Activated CD8-positive, alpha-beta T cell treated with anti-CD3 and anti-CD28 coated beads, Interleukin-2, amount 10 ng/mL, durations not matched to agents 7 days and 5 days (primary cell): ENCODE data around the gene SLX4. TPM values are rescaled to one million over a fixed set of nuclear protein-coding genes. Genes with fewer than 3 reads are reported as not detected.

Experiments
- ATAC-seq: fragments of 150-1000 bp; cut with Tn5 transposase; one replicate; pipeline ENCODE4 v1.10.0; 2021; ENCODE audit warnings: moderate library complexity
- CTCF ChIA-PET: fragments of 350-600 bp; sonication (Branson Sonifier 250); formaldehyde crosslinking; loops from one replicate; lab custom pipeline; 2021; ENCODE audit warnings: antibody characterized with exemption; lab: Charles Lee
- POLR2A ChIA-PET: fragments of 350-600 bp; sonication (Branson Sonifier 250); formaldehyde crosslinking; loops from one replicate; lab custom pipeline; 2021; ENCODE audit warnings: antibody characterized with exemption; lab: Charles Lee
- DNase-seq: peaks from one replicate; pipeline ENCODE4 v3.0.0-alpha.2; 2020
- H3K27ac Mint-ChIP-seq: one replicate; pipeline ENCODE4 v1.8.0; 2021; ENCODE audit warnings: mild to moderate bottlenecking, mixed read lengths
- H3K27me3 Mint-ChIP-seq: one replicate; pipeline ENCODE4 v1.8.0; 2021; ENCODE audit warnings: low read depth, mixed read lengths
- H3K36me3 Mint-ChIP-seq: one replicate; pipeline ENCODE4 v1.8.0; 2021; ENCODE audit warnings: low read depth, mixed read lengths
- H3K4me1 Mint-ChIP-seq: one replicate; pipeline ENCODE4 v1.8.0; 2021; ENCODE audit warnings: low read depth, mixed read lengths
- H3K4me3 Mint-ChIP-seq: one replicate; pipeline ENCODE4 v1.8.0; 2021; ENCODE audit warnings: mild to moderate bottlenecking, mixed read lengths
- H3K9me3 Mint-ChIP-seq: one replicate; pipeline ENCODE4 v1.8.0; 2022; ENCODE audit warnings: mixed read lengths; ENCODE audit not compliant: insufficient read depth
- total RNA-seq, 2 experiments: library from RNA; stranded (reverse); gene quantifications; one replicate each; pipeline ENCODE4 v1.2.3, GENCODE V29; 2021

The SLX4 gene
- total RNA-seq, 2 experiments from 2014 or later, result 16.3 to 16.5 TPM

DNA sequence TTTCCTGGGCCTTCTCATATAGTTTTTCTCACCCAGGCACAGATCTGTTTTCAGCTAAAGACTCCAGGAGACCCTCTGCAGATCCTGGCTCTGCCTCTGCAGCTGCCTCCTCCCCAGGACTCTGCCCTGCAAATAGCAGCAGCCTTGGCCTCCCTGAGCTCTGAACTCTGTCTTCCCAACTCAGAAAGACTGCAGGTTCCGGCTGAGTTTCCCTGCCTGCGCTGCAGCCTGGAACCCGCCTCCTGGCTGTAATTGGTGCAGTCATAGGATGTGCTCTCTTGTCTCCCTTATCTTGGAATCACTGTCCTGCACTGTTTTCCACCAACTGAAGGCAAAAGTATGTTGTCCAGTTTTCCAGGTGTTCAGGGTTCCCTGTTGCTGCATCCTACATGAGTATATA, 28.8 kb upstream of the SLX4 start:
- CTCF ChIA-PET, result interaction anchor here (1.4 kb wide), 1 partner anchor 14 kb away, joined by 4 read pairs; no protein-coding TSS in a partner anchor
- DNase-seq (no peak), ATAC-seq (no peak)
- Mint-ChIP-seq H3K9me3 (no peaks in the 10 kb centered on the region), H3K27ac (no peak overlapping the region), H3K27me3 (no peaks in the 10 kb centered on the region), H3K4me3 (no peak overlapping the region), H3K4me1 (peaks cover 19% of the 10 kb centered on the region), H3K36me3 (peaks cover 15% of the 10 kb centered on the region)
- POLR2A ChIA-PET, result interaction anchor here (1.0 to 1.8 kb wide), 2 partner anchors 28 to 30 kb away, joined by 3 read pairs; partner anchors contain the start of gene SLX4

GRCh38 chr16:3638916-3639644, 27.7 kb upstream of the SLX4 start:
- peaks cover 19% of the 10 kb centered on the region for H3K4me1 Mint-ChIP-seq
- CTCF ChIA-PET, result interaction anchor here (0.7 to 1.0 kb wide), 2 partner anchors 11 to 62 kb away, joined by 3 read pairs; partner anchors contain the start of gene NLRC3
- POLR2A ChIA-PET, result interaction anchor here (1.8 kb wide), 1 partner anchor 29 kb away, joined by 3 read pairs; no protein-coding TSS in a partner anchor
- no peak overlapping the region for H3K4me3 Mint-ChIP-seq
- H3K9me3 Mint-ChIP-seq, result no peaks in the 10 kb centered on the region
- DNase-seq, result no peak
- no peak overlapping the region for H3K27ac Mint-ChIP-seq
- H3K36me3 Mint-ChIP-seq, result peaks cover 15% of the 10 kb centered on the region
- H3K27me3 Mint-ChIP-seq, result no peaks in the 10 kb centered on the region
- ATAC-seq, result no peak

DNA sequence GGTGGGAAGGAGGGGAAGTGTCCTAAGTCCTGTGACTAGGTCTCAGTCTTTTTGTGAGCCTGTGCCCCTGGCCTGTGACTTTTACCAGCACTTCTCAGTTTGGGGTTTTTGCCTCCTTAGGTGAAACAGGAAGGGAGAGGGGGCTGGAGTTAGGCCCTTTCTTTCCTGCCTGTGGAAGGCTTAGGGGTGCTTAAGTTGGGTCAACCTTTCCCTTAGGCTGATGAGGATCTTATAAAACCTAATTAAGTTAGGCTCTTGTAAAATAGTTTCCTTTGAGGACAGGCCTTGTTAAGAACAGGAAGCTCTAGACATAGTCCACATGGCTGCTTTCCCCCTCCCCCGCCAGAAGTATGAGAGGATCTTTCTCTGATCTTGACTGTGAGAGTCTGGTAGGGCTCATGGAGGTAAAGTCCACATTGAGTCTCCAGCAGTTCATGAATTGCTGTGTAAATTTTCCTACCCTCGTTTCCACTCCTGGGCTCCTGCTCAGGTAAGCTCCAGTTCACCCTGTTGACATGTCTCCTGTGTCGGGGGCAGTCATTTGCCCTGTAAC, 26.0 kb upstream of the SLX4 start:
- Mint-ChIP-seq H3K36me3 (peaks cover 12% of the 10 kb centered on the region), H3K9me3 (no peaks in the 10 kb centered on the region), H3K27me3 (no peaks in the 10 kb centered on the region), H3K27ac (peak overlapping the region; percentile 83), H3K4me1 (peaks cover 19% of the 10 kb centered on the region), H3K4me3 (peak overlapping the region; percentile 23)
- peak; percentile 62 for DNase-seq
- ChIA-PET POLR2A (interaction anchor here (1.0 to 1.6 kb wide), 3 partner anchors 19 to 616 kb away, joined by 3 to 6 read pairs (median 3); no protein-coding TSS in a partner anchor), CTCF (interaction anchor here (0.6 to 1.1 kb wide), 4 partner anchors 11 to 318 kb away, joined by 3 to 11 read pairs (median 4); partner anchors contain the start of gene DNASE1)
- peak; percentile 73 for ATAC-seq

DNA sequence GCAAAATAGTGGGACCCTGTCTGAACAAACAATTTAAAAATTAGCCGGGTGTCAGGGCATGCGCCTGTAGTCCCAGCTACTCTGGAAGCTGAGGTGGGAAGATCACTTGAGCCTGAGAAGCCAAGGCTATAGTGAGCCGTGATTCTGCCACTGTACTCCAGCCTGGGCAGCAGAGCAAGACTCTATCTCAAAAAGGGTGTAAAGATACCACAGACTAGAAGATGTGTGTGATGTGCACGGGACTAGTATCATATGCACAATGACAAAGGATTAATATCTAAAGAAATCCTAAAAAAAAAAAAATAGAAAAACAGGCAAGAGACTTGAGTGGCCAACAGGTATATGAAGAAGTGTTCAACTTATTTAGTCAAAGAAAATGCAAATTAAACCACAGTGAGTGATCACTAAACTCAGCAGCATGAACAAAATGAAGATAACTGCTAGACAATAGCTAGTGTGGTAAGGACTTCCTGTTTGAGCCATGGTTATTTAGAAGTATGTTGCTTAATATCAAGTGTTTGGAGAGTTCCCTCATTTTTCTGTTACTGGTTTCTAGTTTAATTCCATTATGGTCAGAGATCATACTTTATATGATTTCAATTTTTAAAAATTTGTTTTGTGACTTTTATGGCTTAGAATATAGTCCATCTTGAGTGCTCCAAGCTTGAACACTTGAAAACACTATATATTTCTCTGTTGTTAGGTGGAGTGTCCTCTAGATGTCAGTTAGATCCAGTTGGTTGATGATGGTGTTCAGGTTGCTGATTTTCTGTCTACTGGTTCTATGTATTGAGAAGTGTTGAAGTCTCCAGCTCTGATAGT, 14.7 kb upstream of the SLX4 start:
- DNase-seq, result no peak
- peak; percentile 91 for ATAC-seq
- POLR2A ChIA-PET, result interaction anchor here (0.6 to 1.8 kb wide), 5 partner anchors 13 to 628 kb away, joined by 4 to 17 read pairs (median 5); partner anchors contain the start of genes SLX4 and TRAP1
- Mint-ChIP-seq H3K27me3 (no peaks in the 10 kb centered on the region), H3K36me3 (peaks cover 10% of the 10 kb centered on the region), H3K9me3 (no peaks in the 10 kb centered on the region), H3K4me1 (peaks cover 27% of the 10 kb centered on the region), H3K27ac (peak overlapping the region; percentile 88), H3K4me3 (peak overlapping the region; percentile 50)
- CTCF ChIA-PET, result interaction anchor here (0.9 to 1.7 kb wide), 20 partner anchors 10 to 628 kb away, joined by 3 to 11 read pairs (median 4); partner anchors contain the start of gene SLX4

GRCh38 chr16:3625331-3625730, 13.9 kb upstream of the SLX4 start:
- ATAC-seq, result no peak
- no peak for DNase-seq
- ChIA-PET CTCF (interaction anchor here (1.5 kb wide), 1 partner anchor 66 kb away, joined by 4 read pairs; no protein-coding TSS in a partner anchor), POLR2A (interaction anchor here (1.2 kb wide), 1 partner anchor 92 kb away, joined by 6 read pairs; the partner anchor contains the start of gene TRAP1)
- Mint-ChIP-seq H3K36me3 (peaks cover 12% of the 10 kb centered on the region), H3K9me3 (no peaks in the 10 kb centered on the region), H3K27ac (peak overlapping the region; percentile 88), H3K4me1 (peaks cover 28% of the 10 kb centered on the region), H3K4me3 (peak overlapping the region; percentile 50), H3K27me3 (no peaks in the 10 kb centered on the region)

DNA sequence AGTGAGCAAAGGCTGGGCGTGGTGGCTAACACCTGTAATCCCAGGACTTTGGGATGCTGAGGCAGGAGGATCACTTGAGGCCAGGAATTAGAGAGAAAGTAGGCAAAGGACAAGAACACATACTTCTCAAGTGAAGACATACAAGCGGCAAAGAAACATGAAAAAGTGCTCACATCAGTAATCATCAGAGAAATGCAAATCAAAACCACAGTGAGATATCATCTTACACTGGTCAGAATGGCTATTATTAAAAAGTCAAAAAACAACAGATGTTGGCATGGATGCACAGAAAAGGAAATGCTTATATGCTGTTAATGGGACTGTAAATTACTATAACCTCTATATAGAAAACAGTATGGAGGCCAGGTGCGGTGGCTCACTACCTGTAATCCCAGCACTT, 12.2 kb upstream of the SLX4 start:
- DNase-seq, result no peak
- Mint-ChIP-seq H3K27me3 (no peaks in the 10 kb centered on the region), H3K27ac (peak overlapping the region; percentile 1), H3K4me1 (peaks cover 31% of the 10 kb centered on the region), H3K4me3 (no peak overlapping the region), H3K9me3 (no peaks in the 10 kb centered on the region), H3K36me3 (peaks cover 12% of the 10 kb centered on the region)
- no peak for ATAC-seq
- ChIA-PET POLR2A (no interaction called here), CTCF (no interaction called here)

DNA sequence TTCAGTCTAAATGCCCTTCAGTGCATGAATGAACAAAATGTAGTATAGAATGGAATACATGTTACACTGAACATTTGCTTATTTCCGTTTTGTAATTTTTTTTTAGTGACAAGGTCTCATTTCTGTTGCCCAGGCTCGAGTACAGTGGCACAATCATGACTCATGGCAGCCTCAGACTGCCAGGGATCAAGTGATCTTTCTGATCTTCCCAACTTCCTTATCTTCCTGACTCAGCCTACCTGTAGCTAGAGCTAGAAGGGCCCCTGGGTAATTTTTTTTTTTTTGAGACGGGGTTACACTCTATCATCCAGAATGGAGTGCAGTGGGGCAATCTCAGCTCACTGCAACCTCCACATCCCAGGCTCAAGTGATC, 7.3 kb upstream of the SLX4 start:
- H3K9me3 Mint-ChIP-seq, result no peaks in the 10 kb centered on the region
- H3K27ac Mint-ChIP-seq, result no peak overlapping the region
- DNase-seq, result no peak
- no peaks in the 10 kb centered on the region for H3K27me3 Mint-ChIP-seq
- no peak overlapping the region for H3K4me3 Mint-ChIP-seq
- H3K4me1 Mint-ChIP-seq, result peaks cover 38% of the 10 kb centered on the region
- POLR2A ChIA-PET, result no interaction called here
- H3K36me3 Mint-ChIP-seq, result peaks cover 43% of the 10 kb centered on the region
- ATAC-seq, result no peak
- CTCF ChIA-PET, result interaction anchor here (0.8 kb wide), 1 partner anchor 28 kb away, joined by 3 read pairs; no protein-coding TSS in a partner anchor

DNA sequence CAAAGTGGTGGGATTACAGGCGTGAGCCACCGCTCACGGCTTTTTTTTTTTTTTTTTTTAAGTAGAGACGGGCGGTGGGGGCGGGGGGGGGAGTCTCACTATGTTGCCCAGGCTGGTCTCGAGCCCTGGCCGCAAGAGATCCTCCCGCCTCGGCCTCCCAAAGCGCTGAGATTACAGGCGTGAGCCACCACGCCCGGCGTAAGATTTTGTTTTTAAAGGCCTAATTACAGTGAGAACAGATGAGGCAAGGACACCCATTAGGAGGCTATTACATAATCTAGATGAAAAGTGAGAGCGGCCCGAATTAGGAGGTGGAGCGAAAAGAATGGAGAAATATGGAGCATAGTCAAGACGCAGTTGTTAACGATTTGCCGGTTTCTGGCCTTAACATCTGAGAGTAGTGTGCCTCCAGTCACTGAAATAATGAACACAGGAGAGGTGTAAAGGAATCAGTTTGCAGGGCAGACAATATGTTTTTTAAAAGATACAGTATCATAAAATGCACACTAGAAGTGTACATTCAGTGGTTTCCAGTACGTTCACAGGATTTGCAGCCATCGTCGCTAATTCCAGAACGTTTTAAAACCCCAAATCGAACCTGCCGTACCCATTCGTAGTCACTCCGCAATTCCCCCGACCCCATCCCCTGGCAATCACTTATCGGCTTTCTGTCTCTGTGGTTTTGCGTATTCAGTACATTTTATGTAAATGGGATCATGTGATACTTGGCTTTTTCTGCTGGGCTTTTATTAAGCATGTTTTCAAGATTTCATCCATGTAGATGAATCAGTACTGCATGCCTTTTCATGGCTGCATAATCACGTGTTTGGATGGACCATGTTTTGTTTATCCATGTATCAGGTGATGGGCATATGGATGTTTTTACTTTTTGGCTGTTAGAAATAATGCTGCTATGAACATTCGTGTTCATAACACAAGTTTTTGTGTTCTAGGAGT, 1.4 kb upstream of the SLX4 start:
- DNase-seq (no peak), ATAC-seq (no peak)
- CTCF ChIA-PET, result interaction anchor here (0.9 to 1.5 kb wide), 6 partner anchors 10 to 76 kb away, joined by 3 to 9 read pairs (median 4); partner anchors contain the start of gene NLRC3
- POLR2A ChIA-PET, result interaction anchor here (0.6 to 2.7 kb wide), 8 partner anchors 10 to 152 kb away, joined by 3 to 17 read pairs (median 4); partner anchors contain the start of gene TRAP1
- no peaks in the 10 kb centered on the region for H3K27me3 Mint-ChIP-seq
- no peaks in the 10 kb centered on the region for H3K9me3 Mint-ChIP-seq
- peaks cover 57% of the 10 kb centered on the region for H3K4me1 Mint-ChIP-seq
- peak overlapping the region; percentile 97 for H3K4me3 Mint-ChIP-seq
- H3K27ac Mint-ChIP-seq, result peak overlapping the region; percentile 98
- peaks cover 61% of the 10 kb centered on the region for H3K36me3 Mint-ChIP-seq

DNA sequence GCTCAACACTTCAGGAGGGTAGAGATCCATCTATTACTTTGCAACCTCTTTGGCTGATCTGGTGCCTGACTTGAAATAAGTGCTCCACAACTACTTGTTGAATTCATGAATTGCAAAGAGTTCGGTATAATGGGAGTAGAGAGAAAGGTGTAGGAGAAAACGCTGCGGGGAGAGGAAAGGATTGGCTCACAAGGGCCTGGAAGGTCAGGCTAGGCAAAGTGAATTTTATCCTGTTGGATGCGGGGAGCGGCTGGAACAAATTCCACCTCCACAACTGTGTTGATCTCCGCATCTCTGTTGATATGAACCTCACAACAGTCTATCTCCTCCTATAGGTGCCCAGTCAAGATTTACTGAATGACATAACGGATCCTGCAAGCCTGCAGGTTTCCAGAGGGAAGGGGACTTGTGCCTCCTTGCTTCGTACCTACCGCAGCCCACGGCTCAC, 684 bp downstream of the SLX4 start:
- no peaks in the 10 kb centered on the region for H3K27me3 Mint-ChIP-seq
- ChIA-PET POLR2A (interaction anchor here (1.1 to 2.7 kb wide), 2 partner anchors 16 to 29 kb away, joined by 3 to 17 read pairs; no protein-coding TSS in a partner anchor), CTCF (interaction anchor here (1.0 kb wide), 1 partner anchor 32 kb away, joined by 3 read pairs; no protein-coding TSS in a partner anchor)
- H3K4me3 Mint-ChIP-seq, result peak overlapping the region; percentile 97
- peak overlapping the region; percentile 82 for H3K27ac Mint-ChIP-seq
- no peak for ATAC-seq
- peaks cover 57% of the 10 kb centered on the region for H3K4me1 Mint-ChIP-seq
- no peak for DNase-seq
- H3K36me3 Mint-ChIP-seq, result peaks cover 55% of the 10 kb centered on the region
- H3K9me3 Mint-ChIP-seq, result no peaks in the 10 kb centered on the region
